HCT116 (cell line): ENCODE results near the gene CD7. TPM values are rescaled to one million over a fixed set of nuclear protein-coding genes. Genes with fewer than 3 reads are reported as not detected.

Experiments
- ATAC-seq: fragments of 200-7000 bp; cut with Tn5 transposase; 2 replicates; pipeline ENCODE4 v1.9.1; 2020; ENCODE audit warnings: mild to moderate bottlenecking, moderate library complexity
- BruUV-seq: library from RNA; stranded (reverse); fragments of 400-500 nt; replicated peaks from 2 replicates; lab custom pipeline; 2021; lab: Mats Ljungman, UMichigan
- CTCF ChIA-PET: fragments of 300-600 bp; sonication (Branson Sonifier 250); formaldehyde crosslinking; loops from one replicate; lab custom pipeline; 2021; ENCODE audit warnings: antibody characterized with exemption; lab: Charles Lee
- POLR2A ChIA-PET: fragments of 300-600, 350-600 bp; sonication (Branson Sonifier 250); formaldehyde crosslinking; loops from one replicate; lab custom pipeline; 2021; ENCODE audit warnings: antibody characterized with exemption; lab: Charles Lee
- RAD21 ChIA-PET, 2 experiments: fragments of 300-600 bp; sonication (Branson Sonifier 250); formaldehyde crosslinking; loops; one replicate each; lab custom pipeline; 2023; ENCODE audit warnings: low total read pairs in 2 of 2; ENCODE audit not compliant: uncharacterized antibody in 2 of 2, unreplicated experiment in 2 of 2, low non-redundant PET in 1 of 2; lab: Charles Lee
- DNase-seq: peaks from one replicate; pipeline ENCODE4 v3.0.0-alpha.2; 2010; ENCODE audit warnings: low read depth, low spot score
- H2AFZ ChIP-seq: fragments of 200-600 bp; shearing (Covaris generic), sonication (generic); 2 replicates; pipeline ENCODE4 v1.6.1; 2017; ENCODE audit warnings: low read depth, mixed run types, mixed read lengths, antibody characterized with exemption, low read length; ENCODE audit not compliant: poor library complexity, severe bottlenecking
- H3K27ac ChIP-seq: 2 replicates; pipeline ENCODE4 v1.5.1; 2012; ENCODE audit warnings: low read depth, low read length
- H3K27me3 ChIP-seq: fragments of 200-600 bp; sonication (generic); 2 replicates; pipeline ENCODE4 v1.6.1; 2016; ENCODE audit warnings: mixed run types, low read length, mixed read lengths; ENCODE audit not compliant: insufficient read depth
- H3K36me3 ChIP-seq, 2 experiments: fragments of 200-500 bp in 1 of 2; fragments of 200-600 bp in 1 of 2; sonication (Bioruptor generic) in 1 of 2; sonication (generic) in 1 of 2; 2 replicates each; pipeline versions ENCODE4 v1.5.1 to v1.6.1; 2014 to 2016; ENCODE audit warnings: low read length in 2 of 2, inconsistent platforms in 1 of 2, mixed read lengths in 1 of 2, mixed run types in 1 of 2; ENCODE audit not compliant: insufficient read depth in 2 of 2, control insufficient read depth in 1 of 2
- H3K4me1 ChIP-seq, 2 experiments: fragments of 200-600 bp in 1 of 2; sonication (generic) in 1 of 2; 2 replicates each; pipeline versions ENCODE4 v1.5.1 to v1.6.1; 2012 to 2017; ENCODE audit warnings: low read length in 2 of 2, inconsistent platforms in 1 of 2, mild to moderate bottlenecking in 1 of 2, mixed read lengths in 1 of 2, mixed run types in 1 of 2, moderate library complexity in 1 of 2; ENCODE audit not compliant: insufficient read depth in 2 of 2, control insufficient read depth in 1 of 2
- H3K4me2 ChIP-seq: fragments of 200-600 bp; sonication (generic); 2 replicates; pipeline ENCODE4 v1.6.1; 2017; ENCODE audit warnings: mixed run types, low read length, mixed read lengths
- H3K4me3 ChIP-seq, 2 experiments: fragments of 200-600 bp in 1 of 2; sonication (generic) in 1 of 2; replicated peaks in 1 of 2; 2 replicates each; pipeline ENCODE4 v1.5.1; 2011 to 2016; ENCODE audit warnings: low read length in 2 of 2, control low read depth in 1 of 2, low read depth in 1 of 2, mild to moderate bottlenecking in 1 of 2, mixed read lengths in 1 of 2, mixed run types in 1 of 2
- H3K79me2 ChIP-seq: fragments of 200-600 bp; sonication (generic); 2 replicates; pipeline ENCODE4 v1.6.1; 2017; ENCODE audit warnings: mild to moderate bottlenecking, mixed run types, low read length, moderate library complexity, mixed read lengths; ENCODE audit not compliant: insufficient read depth
- H3K9ac ChIP-seq: fragments of 200-600 bp; sonication (generic); 2 replicates; pipeline ENCODE4 v1.6.1; 2016; ENCODE audit warnings: low read length, mixed read lengths
- H3K9me2 ChIP-seq: fragments of 200-600 bp; sonication (generic), shearing (Covaris generic); 2 replicates; pipeline ENCODE4 v1.6.1; 2017; ENCODE audit warnings: mixed run types, mild to moderate bottlenecking, moderate library complexity; ENCODE audit not compliant: insufficient read depth
- H3K9me3 ChIP-seq, 2 experiments: fragments of 200-500 bp in 1 of 2; fragments of 200-600 bp in 1 of 2; sonication (Bioruptor generic) in 1 of 2; sonication (generic) in 1 of 2; 2 replicates each; pipeline ENCODE4 v1.6.1; 2014 to 2017; ENCODE audit warnings: low read length in 2 of 2, mixed read lengths in 2 of 2, inconsistent platforms in 1 of 2, low read depth in 1 of 2, mild to moderate bottlenecking in 1 of 2, mixed run types in 1 of 2, moderate library complexity in 1 of 2; ENCODE audit not compliant: control insufficient read depth in 1 of 2, insufficient read depth in 1 of 2
- H4K20me1 ChIP-seq: fragments of 200-600 bp; sonication (generic), shearing (Covaris generic); 2 replicates; pipeline ENCODE4 v1.6.1; 2017; ENCODE audit warnings: mixed run types, mild to moderate bottlenecking, moderate library complexity; ENCODE audit not compliant: insufficient read depth
- CEBPB ChIP-seq: IDR thresholded peaks from 2 replicates; pipeline ENCODE4 v1.6.1; 2012; ENCODE audit warnings: low read depth
- EGR1 ChIP-seq: IDR thresholded peaks from 2 replicates; pipeline ENCODE4 v1.6.1; 2012; ENCODE audit warnings: low read depth
- EZH2 ChIP-seq: fragments of 200-600 bp; sonication (generic); IDR thresholded peaks from 2 replicates; pipeline ENCODE4 v1.6.1; 2017; ENCODE audit warnings: antibody characterized with exemption, mixed run types
- EZH2phosphoT487 ChIP-seq: fragments of 200-600 bp; IDR thresholded peaks from 2 replicates; pipeline ENCODE4 v1.6.1; 2018; ENCODE audit warnings: antibody characterized with exemption, borderline replicate concordance
- FOSL1 ChIP-seq: IDR thresholded peaks from 2 replicates; pipeline ENCODE4 v1.6.1; 2012; ENCODE audit warnings: low read depth
- JUND ChIP-seq: IDR thresholded peaks from 2 replicates; pipeline ENCODE4 v1.6.1; 2012
- POLR2AphosphoS5 ChIP-seq: IDR thresholded peaks from 2 replicates; pipeline ENCODE4 v1.6.1; 2011; ENCODE audit warnings: mild to moderate bottlenecking, low read depth, low read length, moderate library complexity
- RAD21 ChIP-seq: IDR thresholded peaks from 2 replicates; pipeline ENCODE4 v1.6.1; 2012; ENCODE audit warnings: low read depth, mild to moderate bottlenecking
- SRF ChIP-seq: IDR thresholded peaks from 2 replicates; pipeline ENCODE4 v1.6.1; 2012; ENCODE audit warnings: low read depth
- TCF7L2 ChIP-seq: IDR thresholded peaks from 2 replicates; pipeline ENCODE4 v1.7.0; 2011; ENCODE audit warnings: borderline replicate concordance, inconsistent platforms; ENCODE audit not compliant: insufficient read depth, insufficient read length; ENCODE audit errors: extremely low read depth
- ZNF274 ChIP-seq: fragments of 200-500 bp; sonication (Bioruptor generic); IDR thresholded peaks from 2 replicates; pipeline ENCODE4 v1.6.1; 2014; ENCODE audit warnings: mild to moderate bottlenecking, low read depth, low read length, inconsistent platforms
- intact Hi-C: fragments of 100-400 bp; cut with micrococcal nuclease; formaldehyde crosslinking; loops from 2 replicates; pipeline ENCODE4 v1.10.0; 2022
- total RNA-seq: library from RNA; stranded (reverse); gene quantifications from one replicate; pipeline ENCODE4 v1.2.1, GENCODE V29; 2021; ENCODE audit not compliant: unreplicated experiment
- TF ChIP-seq, protein P1 (sequence below), 3 experiments: fragments of 200-600 bp in 1 of 3; sonication (generic) in 1 of 3; IDR thresholded peaks in 2 of 3; conservative IDR thresholded peaks in 1 of 3; 2 replicates each; pipeline ENCODE4 v1.5.1; 2012 to 2017; ENCODE audit warnings: low read depth in 2 of 3, low read length in 2 of 3, antibody characterized with exemption in 1 of 3, borderline replicate concordance in 1 of 3, control low read depth in 1 of 3, mild to moderate bottlenecking in 1 of 3, mixed read lengths in 1 of 3, mixed run types in 1 of 3, moderate library complexity in 1 of 3; ENCODE audit not compliant: insufficient read depth in 1 of 3
- TF ChIP-seq, protein P2 (sequence below): IDR thresholded peaks from 2 replicates; pipeline ENCODE4 v1.6.1; 2012; ENCODE audit warnings: low read depth
- TF ChIP-seq, protein P3 (sequence below): IDR thresholded peaks from 2 replicates; pipeline ENCODE4 v1.6.1; 2012

The CD7 gene
- total RNA-seq, 1 experiment from 2014 or later: 0.61 TPM

DNA sequence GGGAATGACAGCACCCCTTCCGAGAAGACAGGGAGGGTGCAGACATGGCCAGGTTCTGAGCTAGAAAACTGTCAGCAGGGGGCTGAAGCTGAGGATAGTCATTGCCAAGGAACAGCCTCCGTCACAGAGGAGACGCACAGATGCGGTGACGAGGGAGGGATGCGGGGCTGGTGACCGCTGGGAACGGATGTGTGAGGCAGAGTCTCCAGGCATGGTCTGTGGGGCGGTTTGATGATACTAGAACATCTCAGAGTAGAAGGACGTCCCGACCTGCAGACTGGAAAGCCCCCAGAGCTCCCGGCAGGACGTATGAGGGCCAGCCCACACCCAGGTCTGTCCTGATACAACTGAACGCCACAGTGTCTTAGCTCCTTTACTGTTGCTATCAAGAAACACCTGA is 42.1 kb downstream of the CD7 start:
- intact Hi-C loops: no loop called here

More for the DNA sequence above, 42.1 kb downstream of the CD7 start:
- Histone ChIP-seq H3K4me2 (no peak overlapping the region), H3K79me2 (peaks cover 28% of the 10 kb centered on the region), H3K27ac (no peak overlapping the region), H3K9me3 (no peaks in the 10 kb centered on the region), H3K4me3 (no peak overlapping the region), H3K9me2 (no peaks in the 10 kb centered on the region), H3K9ac (no peak overlapping the region), H3K27me3 (no peaks in the 10 kb centered on the region), H2AFZ (no peak overlapping the region), H3K4me1 (peaks cover 10 to 39% of the 10 kb centered on the region in 2 experiments), H4K20me1 (peaks cover 13% of the 10 kb centered on the region; the same call in 1 of the 2 replicates), H3K36me3 (peaks cover 11 to 17% of the 10 kb centered on the region in 2 experiments)
- TSS peak; percentile 53 for BruUV-seq
- DNase-seq: no peak
- POLR2A ChIA-PET: interaction anchor here (1.3 to 2.4 kb wide), 3 partner anchors 10 to 17 kb away, joined by 3 to 11 read pairs (median 3); no protein-coding TSS in a partner anchor
- TF ChIP-seq ZNF274 (no peak), EZH2 (no peak), EGR1 (no peak), POLR2AphosphoS5 (no peak), TCF7L2 (no peak), FOSL1 (no peak), EZH2phosphoT487 (no peak), CEBPB (no peak), JUND (no peak), RAD21 (no peak), SRF (no peak)
- TF ChIP-seq, protein P1, sequence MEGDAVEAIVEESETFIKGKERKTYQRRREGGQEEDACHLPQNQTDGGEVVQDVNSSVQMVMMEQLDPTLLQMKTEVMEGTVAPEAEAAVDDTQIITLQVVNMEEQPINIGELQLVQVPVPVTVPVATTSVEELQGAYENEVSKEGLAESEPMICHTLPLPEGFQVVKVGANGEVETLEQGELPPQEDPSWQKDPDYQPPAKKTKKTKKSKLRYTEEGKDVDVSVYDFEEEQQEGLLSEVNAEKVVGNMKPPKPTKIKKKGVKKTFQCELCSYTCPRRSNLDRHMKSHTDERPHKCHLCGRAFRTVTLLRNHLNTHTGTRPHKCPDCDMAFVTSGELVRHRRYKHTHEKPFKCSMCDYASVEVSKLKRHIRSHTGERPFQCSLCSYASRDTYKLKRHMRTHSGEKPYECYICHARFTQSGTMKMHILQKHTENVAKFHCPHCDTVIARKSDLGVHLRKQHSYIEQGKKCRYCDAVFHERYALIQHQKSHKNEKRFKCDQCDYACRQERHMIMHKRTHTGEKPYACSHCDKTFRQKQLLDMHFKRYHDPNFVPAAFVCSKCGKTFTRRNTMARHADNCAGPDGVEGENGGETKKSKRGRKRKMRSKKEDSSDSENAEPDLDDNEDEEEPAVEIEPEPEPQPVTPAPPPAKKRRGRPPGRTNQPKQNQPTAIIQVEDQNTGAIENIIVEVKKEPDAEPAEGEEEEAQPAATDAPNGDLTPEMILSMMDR (IDR thresholded peaks at IDR 0.05 in 2 of 3, conservative IDR thresholded peaks at IDR 0.05 in 1 of 3; ENCODE audit: borderline replicate concordance in 1 of 3, insufficient read depth in 1 of 3, low read depth in 2 of 3, low read length in 2 of 3): no peak
- TF ChIP-seq, protein P2, sequence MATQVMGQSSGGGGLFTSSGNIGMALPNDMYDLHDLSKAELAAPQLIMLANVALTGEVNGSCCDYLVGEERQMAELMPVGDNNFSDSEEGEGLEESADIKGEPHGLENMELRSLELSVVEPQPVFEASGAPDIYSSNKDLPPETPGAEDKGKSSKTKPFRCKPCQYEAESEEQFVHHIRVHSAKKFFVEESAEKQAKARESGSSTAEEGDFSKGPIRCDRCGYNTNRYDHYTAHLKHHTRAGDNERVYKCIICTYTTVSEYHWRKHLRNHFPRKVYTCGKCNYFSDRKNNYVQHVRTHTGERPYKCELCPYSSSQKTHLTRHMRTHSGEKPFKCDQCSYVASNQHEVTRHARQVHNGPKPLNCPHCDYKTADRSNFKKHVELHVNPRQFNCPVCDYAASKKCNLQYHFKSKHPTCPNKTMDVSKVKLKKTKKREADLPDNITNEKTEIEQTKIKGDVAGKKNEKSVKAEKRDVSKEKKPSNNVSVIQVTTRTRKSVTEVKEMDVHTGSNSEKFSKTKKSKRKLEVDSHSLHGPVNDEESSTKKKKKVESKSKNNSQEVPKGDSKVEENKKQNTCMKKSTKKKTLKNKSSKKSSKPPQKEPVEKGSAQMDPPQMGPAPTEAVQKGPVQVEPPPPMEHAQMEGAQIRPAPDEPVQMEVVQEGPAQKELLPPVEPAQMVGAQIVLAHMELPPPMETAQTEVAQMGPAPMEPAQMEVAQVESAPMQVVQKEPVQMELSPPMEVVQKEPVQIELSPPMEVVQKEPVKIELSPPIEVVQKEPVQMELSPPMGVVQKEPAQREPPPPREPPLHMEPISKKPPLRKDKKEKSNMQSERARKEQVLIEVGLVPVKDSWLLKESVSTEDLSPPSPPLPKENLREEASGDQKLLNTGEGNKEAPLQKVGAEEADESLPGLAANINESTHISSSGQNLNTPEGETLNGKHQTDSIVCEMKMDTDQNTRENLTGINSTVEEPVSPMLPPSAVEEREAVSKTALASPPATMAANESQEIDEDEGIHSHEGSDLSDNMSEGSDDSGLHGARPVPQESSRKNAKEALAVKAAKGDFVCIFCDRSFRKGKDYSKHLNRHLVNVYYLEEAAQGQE: no peak
- TF ChIP-seq, protein P3, sequence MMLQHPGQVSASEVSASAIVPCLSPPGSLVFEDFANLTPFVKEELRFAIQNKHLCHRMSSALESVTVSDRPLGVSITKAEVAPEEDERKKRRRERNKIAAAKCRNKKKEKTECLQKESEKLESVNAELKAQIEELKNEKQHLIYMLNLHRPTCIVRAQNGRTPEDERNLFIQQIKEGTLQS: no peak
- RAD21 ChIA-PET: no interaction called here
- ATAC-seq: no peak
- CTCF ChIA-PET: no interaction called here
